Neural cell (in vitro differentiated cells): ENCODE results near the gene DUSP14. TPM values are rescaled to one million over a fixed set of nuclear protein-coding genes. Genes with fewer than 3 reads are reported as not detected.

ENCODE experiments used
- H2AFZ ChIP-seq: fragments of 200-600, 300-800 bp; sonication (generic), shearing (Covaris generic); 2 replicates; pipeline ENCODE4 v1.6.0; 2014; ENCODE audit warnings: low read depth, mild to moderate bottlenecking, antibody characterized with exemption, low read length, moderate library complexity
- H3F3A ChIP-seq: fragments of 200-600 bp; shearing (Covaris generic); 2 replicates; pipeline ENCODE4 v1.6.1; 2016; ENCODE audit warnings: mild to moderate bottlenecking, moderate library complexity, mixed read lengths, antibody characterized with exemption, low read length; ENCODE audit not compliant: insufficient read depth, poor library complexity, severe bottlenecking
- H3K27ac ChIP-seq: fragments of 200-600, 300-800 bp; sonication (generic), shearing (Covaris generic); 2 replicates; pipeline ENCODE4 v1.5.1; 2014; ENCODE audit warnings: mild to moderate bottlenecking, low read length, moderate library complexity
- H3K27me3 ChIP-seq: fragments of 300-800, 200-600 bp; sonication (generic), shearing (Covaris generic); 2 replicates; pipeline ENCODE4 v1.6.0; 2014; ENCODE audit warnings: mild to moderate bottlenecking, low read depth, low read length, moderate library complexity; ENCODE audit not compliant: insufficient read depth
- H3K36me3 ChIP-seq: fragments of 300-800, 200-600 bp; sonication (generic), shearing (Covaris generic); 2 replicates; pipeline ENCODE4 v1.5.1; 2014; ENCODE audit warnings: mild to moderate bottlenecking, antibody characterized with exemption, low read length, moderate library complexity; ENCODE audit not compliant: insufficient read depth
- H3K4me2 ChIP-seq: fragments of 300-800, 200-600 bp; sonication (generic), shearing (Covaris generic); 2 replicates; pipeline ENCODE4 v1.6.0; 2014; ENCODE audit warnings: mild to moderate bottlenecking, low read length
- H3K4me3 ChIP-seq: fragments of 300-800, 200-600 bp; sonication (generic), shearing (Covaris generic); 2 replicates; pipeline ENCODE4 v1.5.1; 2014; ENCODE audit warnings: mild to moderate bottlenecking, low read length, moderate library complexity
- H3K79me2 ChIP-seq: fragments of 200-600 bp; shearing (Covaris generic); replicated peaks from 2 replicates; pipeline ENCODE4 v1.6.0; 2014; ENCODE audit warnings: mild to moderate bottlenecking, low read length, moderate library complexity; ENCODE audit not compliant: insufficient read depth
- H3K9ac ChIP-seq: fragments of 300-800, 200-600 bp; sonication (generic), shearing (Covaris generic); 2 replicates; pipeline ENCODE4 v1.6.1; 2016; ENCODE audit warnings: mild to moderate bottlenecking, low read length, mixed read lengths
- H3K9me2 ChIP-seq: fragments of 200-600 bp; shearing (Covaris generic); 2 replicates; pipeline ENCODE4 v1.6.1; 2016; ENCODE audit warnings: mild to moderate bottlenecking, low read length, mixed read lengths; ENCODE audit not compliant: insufficient read depth
- H3K9me3 ChIP-seq: fragments of 200-600, 300-800 bp; sonication (generic), shearing (Covaris generic); 2 replicates; pipeline ENCODE4 v1.6.1; 2016; ENCODE audit warnings: mild to moderate bottlenecking, mixed run types, low read length, moderate library complexity, mixed read lengths
- H4K20me1 ChIP-seq: fragments of 200-600 bp; shearing (Covaris generic); 2 replicates; pipeline ENCODE4 v1.6.1; 2016; ENCODE audit warnings: mild to moderate bottlenecking, mixed run types; ENCODE audit not compliant: insufficient read depth
- EP300 ChIP-seq: fragments of 450-650 bp; conservative IDR thresholded peaks from 2 replicates; pipeline ENCODE4 v1.6.1; 2014; ENCODE audit warnings: antibody characterized with exemption, mild to moderate bottlenecking, moderate library complexity; ENCODE audit not compliant: poor library complexity, severe bottlenecking
- EZH2 ChIP-seq: fragments of 200-600, 300-800 bp; shearing (Covaris generic), sonication (generic); IDR thresholded peaks from 2 replicates; pipeline ENCODE4 v1.6.1; 2014; ENCODE audit warnings: antibody characterized with exemption, low read length, borderline replicate concordance, mild to moderate bottlenecking; ENCODE audit not compliant: insufficient read depth, poor library complexity, severe bottlenecking
- MXI1 ChIP-seq: fragments of 450-650 bp; conservative IDR thresholded peaks from 2 replicates; pipeline ENCODE4 v1.6.1; 2014; ENCODE audit warnings: antibody characterized with exemption, mild to moderate bottlenecking; ENCODE audit not compliant: poor library complexity, severe bottlenecking
- POLR2AphosphoS5 ChIP-seq: IDR thresholded peaks from 2 replicates; pipeline ENCODE4 v1.6.1; 2012
- RAD21 ChIP-seq: fragments of 450-650 bp; conservative IDR thresholded peaks from 2 replicates; pipeline ENCODE4 v1.6.1; 2014; ENCODE audit warnings: antibody characterized with exemption, mild to moderate bottlenecking, moderate library complexity
- SMC3 ChIP-seq: fragments of 450-650 bp; conservative IDR thresholded peaks from 2 replicates; pipeline ENCODE4 v1.6.1; 2014; ENCODE audit warnings: antibody characterized with exemption, mild to moderate bottlenecking, moderate library complexity; ENCODE audit not compliant: poor library complexity
- TAF1 ChIP-seq: IDR thresholded peaks from 2 replicates; pipeline ENCODE4 v1.6.1; 2012; ENCODE audit warnings: low read depth
- polyA plus RNA-seq: library from polyadenylated mRNA; depleted of rRNA; stranded (reverse); fragments of >200 nt; gene quantifications from 2 replicates; pipeline ENCODE4 v1.2.3, GENCODE V29; 2014
- TF ChIP-seq, protein P1 (sequence below): IDR thresholded peaks from 2 replicates; pipeline ENCODE4 v1.6.1; 2012; ENCODE audit warnings: borderline replicate concordance
- TF ChIP-seq, protein P2 (sequence below): fragments of 450-650 bp; IDR thresholded peaks from 2 replicates; pipeline ENCODE4 v1.5.1; 2014; ENCODE audit warnings: antibody characterized with exemption, mild to moderate bottlenecking, moderate library complexity; ENCODE audit not compliant: poor library complexity, severe bottlenecking

Gene DUSP14
- polyA plus RNA-seq, 1 donor from 2014 or later, result 19.7 TPM

- Histone ChIP-seq H3K9me2 (no peaks in the 10 kb centered on the region), H3F3A (no peaks in the 10 kb centered on the region), H3K9me3 (no peaks in the 10 kb centered on the region), H3K79me2 (peaks cover 26% of the 10 kb centered on the region), H3K4me3 (peak overlapping the region; percentile 97), H3K27me3 (peaks cover 15% of the 10 kb centered on the region), H3K9ac (no peak overlapping the region), H3K36me3 (no peaks in the 10 kb centered on the region), H3K4me2 (peak overlapping the region; percentile 49), H4K20me1 (no peaks in the 10 kb centered on the region), H2AFZ (no peak overlapping the region), H3K27ac (no peak overlapping the region)
- TF ChIP-seq, protein P1, sequence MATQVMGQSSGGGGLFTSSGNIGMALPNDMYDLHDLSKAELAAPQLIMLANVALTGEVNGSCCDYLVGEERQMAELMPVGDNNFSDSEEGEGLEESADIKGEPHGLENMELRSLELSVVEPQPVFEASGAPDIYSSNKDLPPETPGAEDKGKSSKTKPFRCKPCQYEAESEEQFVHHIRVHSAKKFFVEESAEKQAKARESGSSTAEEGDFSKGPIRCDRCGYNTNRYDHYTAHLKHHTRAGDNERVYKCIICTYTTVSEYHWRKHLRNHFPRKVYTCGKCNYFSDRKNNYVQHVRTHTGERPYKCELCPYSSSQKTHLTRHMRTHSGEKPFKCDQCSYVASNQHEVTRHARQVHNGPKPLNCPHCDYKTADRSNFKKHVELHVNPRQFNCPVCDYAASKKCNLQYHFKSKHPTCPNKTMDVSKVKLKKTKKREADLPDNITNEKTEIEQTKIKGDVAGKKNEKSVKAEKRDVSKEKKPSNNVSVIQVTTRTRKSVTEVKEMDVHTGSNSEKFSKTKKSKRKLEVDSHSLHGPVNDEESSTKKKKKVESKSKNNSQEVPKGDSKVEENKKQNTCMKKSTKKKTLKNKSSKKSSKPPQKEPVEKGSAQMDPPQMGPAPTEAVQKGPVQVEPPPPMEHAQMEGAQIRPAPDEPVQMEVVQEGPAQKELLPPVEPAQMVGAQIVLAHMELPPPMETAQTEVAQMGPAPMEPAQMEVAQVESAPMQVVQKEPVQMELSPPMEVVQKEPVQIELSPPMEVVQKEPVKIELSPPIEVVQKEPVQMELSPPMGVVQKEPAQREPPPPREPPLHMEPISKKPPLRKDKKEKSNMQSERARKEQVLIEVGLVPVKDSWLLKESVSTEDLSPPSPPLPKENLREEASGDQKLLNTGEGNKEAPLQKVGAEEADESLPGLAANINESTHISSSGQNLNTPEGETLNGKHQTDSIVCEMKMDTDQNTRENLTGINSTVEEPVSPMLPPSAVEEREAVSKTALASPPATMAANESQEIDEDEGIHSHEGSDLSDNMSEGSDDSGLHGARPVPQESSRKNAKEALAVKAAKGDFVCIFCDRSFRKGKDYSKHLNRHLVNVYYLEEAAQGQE, result peak; percentile 4
- no peak for TF ChIP-seq SMC3
These were observed 1.6 kb upstream of the DUSP14 start for GRCh38 chr17:37488009-37488604.

GRCh38 chr17:37488607-37489196, 989 bp upstream of the DUSP14 start:
- Histone ChIP-seq H3K27ac (peak overlapping the region; percentile 77), H3K4me2 (peak overlapping the region; percentile 49), H3K4me3 (peak overlapping the region; percentile 97), H3K9me3 (no peaks in the 10 kb centered on the region), H3F3A (no peaks in the 10 kb centered on the region), H4K20me1 (no peaks in the 10 kb centered on the region), H3K9ac (peak overlapping the region; percentile 79), H3K79me2 (peaks cover 32% of the 10 kb centered on the region), H2AFZ (peak overlapping the region; percentile 72), H3K27me3 (peaks cover 15% of the 10 kb centered on the region), H3K36me3 (no peaks in the 10 kb centered on the region), H3K9me2 (no peaks in the 10 kb centered on the region)
- TF ChIP-seq TAF1, result no peak
- TF ChIP-seq RAD21, result no peak
- TF ChIP-seq, protein P1, result no peak
- TF ChIP-seq EZH2, result no peak
- TF ChIP-seq, protein P2, sequence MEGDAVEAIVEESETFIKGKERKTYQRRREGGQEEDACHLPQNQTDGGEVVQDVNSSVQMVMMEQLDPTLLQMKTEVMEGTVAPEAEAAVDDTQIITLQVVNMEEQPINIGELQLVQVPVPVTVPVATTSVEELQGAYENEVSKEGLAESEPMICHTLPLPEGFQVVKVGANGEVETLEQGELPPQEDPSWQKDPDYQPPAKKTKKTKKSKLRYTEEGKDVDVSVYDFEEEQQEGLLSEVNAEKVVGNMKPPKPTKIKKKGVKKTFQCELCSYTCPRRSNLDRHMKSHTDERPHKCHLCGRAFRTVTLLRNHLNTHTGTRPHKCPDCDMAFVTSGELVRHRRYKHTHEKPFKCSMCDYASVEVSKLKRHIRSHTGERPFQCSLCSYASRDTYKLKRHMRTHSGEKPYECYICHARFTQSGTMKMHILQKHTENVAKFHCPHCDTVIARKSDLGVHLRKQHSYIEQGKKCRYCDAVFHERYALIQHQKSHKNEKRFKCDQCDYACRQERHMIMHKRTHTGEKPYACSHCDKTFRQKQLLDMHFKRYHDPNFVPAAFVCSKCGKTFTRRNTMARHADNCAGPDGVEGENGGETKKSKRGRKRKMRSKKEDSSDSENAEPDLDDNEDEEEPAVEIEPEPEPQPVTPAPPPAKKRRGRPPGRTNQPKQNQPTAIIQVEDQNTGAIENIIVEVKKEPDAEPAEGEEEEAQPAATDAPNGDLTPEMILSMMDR, result no peak
- TF ChIP-seq EP300, result no peak
- no peak for TF ChIP-seq POLR2AphosphoS5
- no peak for TF ChIP-seq MXI1
- no peak for TF ChIP-seq SMC3
